ENCODE data around the gene RTL3. TPM values are rescaled to one million over a fixed set of nuclear protein-coding genes. Genes with fewer than 3 reads are reported as not detected.

Gene RTL3, protein sequence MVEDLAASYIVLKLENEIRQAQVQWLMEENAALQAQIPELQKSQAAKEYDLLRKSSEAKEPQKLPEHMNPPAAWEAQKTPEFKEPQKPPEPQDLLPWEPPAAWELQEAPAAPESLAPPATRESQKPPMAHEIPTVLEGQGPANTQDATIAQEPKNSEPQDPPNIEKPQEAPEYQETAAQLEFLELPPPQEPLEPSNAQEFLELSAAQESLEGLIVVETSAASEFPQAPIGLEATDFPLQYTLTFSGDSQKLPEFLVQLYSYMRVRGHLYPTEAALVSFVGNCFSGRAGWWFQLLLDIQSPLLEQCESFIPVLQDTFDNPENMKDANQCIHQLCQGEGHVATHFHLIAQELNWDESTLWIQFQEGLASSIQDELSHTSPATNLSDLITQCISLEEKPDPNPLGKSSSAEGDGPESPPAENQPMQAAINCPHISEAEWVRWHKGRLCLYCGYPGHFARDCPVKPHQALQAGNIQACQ
- 0.12 TPM for total RNA-seq

DNA sequence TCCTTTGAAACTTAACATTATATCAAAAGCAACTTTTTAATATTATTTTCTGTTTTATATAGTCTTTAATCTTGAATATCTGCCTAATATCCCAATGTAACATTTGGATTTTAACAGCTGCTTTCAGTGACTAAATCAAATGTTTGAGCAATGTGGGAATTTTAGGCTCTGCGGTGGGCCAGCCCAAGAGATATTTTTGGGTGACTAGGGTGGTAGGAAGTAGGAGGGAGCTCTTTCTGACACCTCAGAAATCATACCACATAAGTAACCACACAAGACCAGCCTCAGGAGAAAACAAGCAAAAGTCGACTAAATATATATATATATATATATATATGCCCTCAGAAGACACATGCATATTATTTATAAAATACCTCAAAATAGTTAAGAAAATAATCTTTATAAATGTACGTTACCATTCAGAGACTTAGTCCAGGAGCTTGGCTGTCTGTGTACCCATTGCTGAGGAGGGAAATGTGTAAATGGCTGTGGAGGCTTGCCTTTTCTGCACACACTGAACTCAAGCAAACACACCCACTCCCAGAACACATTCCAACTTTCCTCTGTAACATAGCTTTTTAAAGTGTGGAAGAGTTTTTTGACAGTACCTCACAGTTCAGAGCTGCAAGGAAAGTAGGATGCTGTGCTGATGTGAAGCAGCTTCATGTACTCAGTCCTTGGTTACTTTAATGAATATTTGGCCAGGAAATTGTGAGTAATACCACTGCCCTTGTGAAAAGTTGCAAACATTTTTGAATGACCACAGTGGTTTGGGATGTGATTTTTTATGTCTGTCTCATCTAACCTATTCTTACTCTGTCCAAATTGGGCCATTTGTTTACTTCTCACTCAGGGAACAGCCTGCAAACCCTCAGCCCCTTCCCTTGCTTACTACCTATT lies at the start of gene RTL3:
Gene RTL3, minus strand, starts transcription at position 484 of the 900 bp plus-strand sequence. CDS start 908 bp downstream, outside the sequence.

Other genes with a start within 250 kb of the RTL3 start
- 9.1 TPM for gene LPAR4, start 88.4 kb upstream of the RTL3 start, total RNA-seq

All from metanephros (tissue), 1 donor.